ENCODE data around the gene WDR1. TPM values are rescaled to one million over a fixed set of nuclear protein-coding genes. Genes with fewer than 3 reads are reported as not detected.

Gene WDR1
- total RNA-seq, 4 donors from 2014 or later: 196 to 268 (median 246) TPM

- no peak for TF ChIP-seq EP300 (IDR thresholded peaks at IDR 0.05; ENCODE audit: low read depth)
- TF ChIP-seq POLR2A (IDR thresholded peaks at IDR 0.05): no peak
- no peak for TF ChIP-seq POLR2AphosphoS5 (IDR thresholded peaks at IDR 0.05)
- TF ChIP-seq CTCF (IDR thresholded peaks at IDR 0.05): no peak
- 91% methylated on average over 12 of the region's 12 CpGs; no CpG with 5 or more reads in 1 of the 2 donors for WGBS, 2 donors (ENCODE audit: low coverage in 1 of 2)
- intact Hi-C loops (cut with DNase I; ENCODE audit: low total_unique reads): no loop called here
- peaks cover 0 to 75% (median 39%) of the 10 kb centered on the region in 4 donors for H3K36me3 ChIP-seq
- H3K27me3 ChIP-seq: no peaks in the 10 kb centered on the region
- H3K9me3 ChIP-seq: no peaks in the 10 kb centered on the region
- H3K4me1 ChIP-seq: peaks cover 10 to 34% (median 22%) of the 10 kb centered on the region in 4 donors
- DNase-seq: no peak
- H3K4me3 ChIP-seq: no peak overlapping the region
- in situ Hi-C loops (cut with MboI; ENCODE audit: low pct_ligation_motif_present in 1 of 4, low pct_unique_long_range_greater_than_20kb in 1 of 4, low sequenced_read_pairs in 3 of 4): no loop called here
- H3K27ac ChIP-seq: no peak overlapping the region
These were observed 29.3 kb downstream of the WDR1 start for GRCh38 chr4:10087152-10087791.

GRCh38 chr4:10086506-10087120 lies 30.0 kb downstream of the WDR1 start:
- no peak for DNase-seq
- H3K4me1 ChIP-seq: peaks cover 9 to 28% (median 21%) of the 10 kb centered on the region in 4 donors

GRCh38 chr4:10085828-10086505 lies 30.6 kb downstream of the WDR1 start:
- Histone ChIP-seq H3K27ac (no peak overlapping the region), H3K36me3 (peaks cover 0 to 79% (median 40%) of the 10 kb centered on the region in 4 donors), H3K9me3 (no peaks in the 10 kb centered on the region), H3K4me1 (peaks cover 9 to 22% (median 20%) of the 10 kb centered on the region in 4 donors), H3K4me3 (no peak overlapping the region), H3K27me3 (no peaks in the 10 kb centered on the region)
- intact Hi-C loops (cut with DNase I; ENCODE audit: low total_unique reads): no loop called here
- TF ChIP-seq POLR2AphosphoS5 (IDR thresholded peaks at IDR 0.05) (no peak), EP300 (IDR thresholded peaks at IDR 0.05; ENCODE audit: low read depth) (no peak), POLR2A (IDR thresholded peaks at IDR 0.05) (no peak)
- 89 to 91% methylated on average over 6 to 23 of the region's 23 CpGs for WGBS, 2 donors (ENCODE audit: low coverage in 1 of 2)
- in situ Hi-C loops (cut with MboI; ENCODE audit: low pct_ligation_motif_present in 1 of 4, low pct_unique_long_range_greater_than_20kb in 1 of 4, low sequenced_read_pairs in 3 of 4): no loop called here
- DNase-seq: peak; percentile 4

More at GRCh38 chr4:10086506-10087120, 30.0 kb downstream of the WDR1 start:
- Histone ChIP-seq H3K27ac (no peak overlapping the region), H3K36me3 (peaks cover 0 to 81% (median 42%) of the 10 kb centered on the region in 4 donors), H3K27me3 (no peaks in the 10 kb centered on the region), H3K4me3 (no peak overlapping the region), H3K9me3 (no peaks in the 10 kb centered on the region)
- TF ChIP-seq EP300 (IDR thresholded peaks at IDR 0.05; ENCODE audit: low read depth) (no peak), POLR2AphosphoS5 (IDR thresholded peaks at IDR 0.05) (no peak), CTCF (IDR thresholded peaks at IDR 0.05) (no peak), POLR2A (IDR thresholded peaks at IDR 0.05) (no peak)
- in situ Hi-C loops (cut with MboI; ENCODE audit: low pct_ligation_motif_present in 1 of 4, low pct_unique_long_range_greater_than_20kb in 1 of 4, low sequenced_read_pairs in 3 of 4): no loop called here
- 91% methylated on average over 13 of the region's 13 CpGs; no CpG with 5 or more reads in 1 of the 2 donors for WGBS, 2 donors (ENCODE audit: low coverage in 1 of 2)
- intact Hi-C loops (cut with DNase I; ENCODE audit: low total_unique reads): no loop called here

GRCh38 chr4:10085386-10085785 lies 31.2 kb downstream of the WDR1 start:
- intact Hi-C loops (cut with DNase I; ENCODE audit: low total_unique reads): no loop called here

More at GRCh38 chr4:10085386-10085785, 31.2 kb downstream of the WDR1 start:
- in situ Hi-C loops (cut with MboI; ENCODE audit: low pct_ligation_motif_present in 1 of 4, low pct_unique_long_range_greater_than_20kb in 1 of 4, low sequenced_read_pairs in 3 of 4): no loop called here
- H3K4me1 ChIP-seq: peaks cover 7 to 16% (median 15%) of the 10 kb centered on the region in 4 donors
- TF ChIP-seq POLR2A (IDR thresholded peaks at IDR 0.05) (no peak), POLR2AphosphoS5 (IDR thresholded peaks at IDR 0.05) (no peak)
- 81% methylated on average over 11 of the region's 11 CpGs; no CpG with 5 or more reads in 1 of the 2 donors for WGBS, 2 donors (ENCODE audit: low coverage in 1 of 2)
- peak; percentile 5 for DNase-seq
- no peak overlapping the region for H3K4me3 ChIP-seq
- H3K27me3 ChIP-seq: no peaks in the 10 kb centered on the region
- no peaks in the 10 kb centered on the region for H3K9me3 ChIP-seq
- peaks cover 0 to 80% (median 40%) of the 10 kb centered on the region in 4 donors for H3K36me3 ChIP-seq
- H3K27ac ChIP-seq: no peak overlapping the region

Measured in transverse colon (tissue), 4 donors.